Inflammatory macrophage treated with lipopolysaccharide for 1 hour (primary cell): Measurements from ENCODE around the gene ARL8B.

Experiments
- DNase-seq, 2 donors: peaks; one replicate each; pipeline ENCODE4 v3.0.0-alpha.2; 2020 to 2022

ARL8B gene

DNA sequence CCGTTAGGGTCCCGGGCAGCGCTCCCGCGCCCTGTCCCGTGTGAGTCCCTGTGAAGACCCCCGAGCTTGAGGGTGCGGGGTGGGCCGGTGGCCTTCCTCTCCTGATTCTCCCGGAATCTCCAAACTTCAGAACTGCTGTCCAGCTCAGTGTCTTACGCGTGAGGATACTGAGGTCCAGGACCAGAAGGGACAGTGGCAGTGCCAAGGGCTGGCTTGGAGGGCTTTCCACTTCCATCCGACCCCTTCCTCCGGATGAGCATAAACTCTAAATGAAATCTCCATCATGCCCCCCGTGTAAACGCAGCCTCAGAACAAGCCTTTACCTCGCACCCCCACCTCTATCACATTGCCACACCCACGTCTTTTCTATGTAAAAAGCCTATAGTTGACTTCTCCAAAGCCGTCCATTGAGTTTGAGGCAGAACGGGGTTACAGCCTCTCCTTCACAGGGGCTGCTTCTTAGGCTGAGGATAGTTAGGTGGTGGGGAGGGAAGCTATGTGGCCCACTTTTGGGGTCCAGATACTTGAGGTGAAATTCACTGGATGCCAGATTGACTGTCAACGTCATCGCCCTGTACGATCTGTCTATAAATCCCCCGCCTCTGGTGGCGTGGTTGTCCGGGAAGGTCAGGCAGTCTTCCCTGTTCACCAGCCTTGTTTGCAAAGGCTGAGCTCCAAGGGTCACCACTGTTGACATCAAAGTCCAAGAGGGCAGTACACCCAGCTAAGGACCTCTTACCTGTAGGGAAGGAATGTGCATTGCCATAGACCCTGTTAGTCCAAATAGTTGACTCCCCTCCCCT is 66.5 kb downstream of the ARL8B start:
- DNase-seq = peak; percentile 62 to 75

DNA sequence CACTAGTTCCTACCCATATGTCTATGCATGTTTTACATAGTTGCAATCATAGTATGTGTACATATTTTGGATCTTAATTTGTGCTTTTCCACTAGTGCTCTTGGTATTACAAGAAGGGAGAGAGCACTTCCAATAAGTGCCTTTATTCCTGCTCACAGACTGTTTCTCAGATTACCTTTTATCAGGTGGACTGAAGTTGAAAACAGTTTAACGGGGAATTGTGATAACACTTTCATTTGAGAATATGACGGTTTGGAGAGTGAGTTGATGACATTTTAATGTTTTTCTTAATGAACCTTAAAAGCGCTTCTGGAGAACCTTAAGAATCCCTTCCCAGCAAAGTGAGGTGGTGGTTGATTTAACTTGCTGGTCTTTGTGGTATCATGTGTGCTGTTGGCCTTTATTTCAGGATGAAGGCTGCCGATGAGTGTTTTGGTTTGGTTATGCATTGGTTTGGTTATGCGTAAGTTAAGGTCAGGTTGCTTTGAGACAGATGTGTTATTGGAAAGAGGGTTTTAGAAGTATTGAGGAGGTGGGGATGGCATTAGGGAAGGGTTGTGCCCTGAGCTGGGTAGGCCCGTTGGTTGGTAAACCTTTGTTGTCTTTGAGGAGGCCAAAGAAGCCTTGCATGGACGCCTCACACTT is 68.2 kb downstream of the ARL8B start:
- no peak for DNase-seq

DNA sequence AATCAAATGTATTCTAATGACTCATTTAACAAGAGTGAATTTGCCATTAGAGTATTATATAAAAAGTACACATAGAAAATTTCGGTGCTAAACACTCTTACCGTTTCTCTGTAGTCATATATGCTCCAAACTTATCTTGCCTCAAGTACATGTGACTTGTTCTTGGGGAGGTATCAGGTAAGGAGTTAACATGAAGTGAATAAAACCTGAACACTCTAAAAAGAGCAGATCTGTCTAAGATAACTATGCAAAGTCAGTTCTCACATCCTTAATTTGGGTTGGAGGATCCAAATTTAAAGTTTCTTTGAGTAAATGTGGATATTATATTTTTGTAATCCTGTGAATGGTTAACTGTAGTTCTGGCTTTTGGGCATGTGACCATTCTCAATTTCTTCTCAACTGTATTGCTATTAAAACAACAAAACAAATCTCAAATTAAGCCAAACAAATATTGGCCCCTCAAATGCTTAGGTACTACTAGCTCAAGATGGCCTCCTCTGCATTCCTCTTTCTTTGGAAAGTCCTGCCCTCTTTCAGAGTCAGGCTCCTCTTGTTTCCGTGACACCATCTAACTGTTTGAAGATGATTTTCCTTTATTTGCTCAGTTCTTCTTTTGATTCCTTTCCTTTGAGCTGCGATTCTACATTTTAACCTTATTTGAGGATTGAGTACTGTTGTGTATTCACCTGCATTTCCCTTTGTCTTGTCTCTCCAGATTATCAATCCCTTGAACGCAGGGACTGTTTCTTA is 69.6 kb downstream of the ARL8B start:
- DNase-seq = no peak

DNA sequence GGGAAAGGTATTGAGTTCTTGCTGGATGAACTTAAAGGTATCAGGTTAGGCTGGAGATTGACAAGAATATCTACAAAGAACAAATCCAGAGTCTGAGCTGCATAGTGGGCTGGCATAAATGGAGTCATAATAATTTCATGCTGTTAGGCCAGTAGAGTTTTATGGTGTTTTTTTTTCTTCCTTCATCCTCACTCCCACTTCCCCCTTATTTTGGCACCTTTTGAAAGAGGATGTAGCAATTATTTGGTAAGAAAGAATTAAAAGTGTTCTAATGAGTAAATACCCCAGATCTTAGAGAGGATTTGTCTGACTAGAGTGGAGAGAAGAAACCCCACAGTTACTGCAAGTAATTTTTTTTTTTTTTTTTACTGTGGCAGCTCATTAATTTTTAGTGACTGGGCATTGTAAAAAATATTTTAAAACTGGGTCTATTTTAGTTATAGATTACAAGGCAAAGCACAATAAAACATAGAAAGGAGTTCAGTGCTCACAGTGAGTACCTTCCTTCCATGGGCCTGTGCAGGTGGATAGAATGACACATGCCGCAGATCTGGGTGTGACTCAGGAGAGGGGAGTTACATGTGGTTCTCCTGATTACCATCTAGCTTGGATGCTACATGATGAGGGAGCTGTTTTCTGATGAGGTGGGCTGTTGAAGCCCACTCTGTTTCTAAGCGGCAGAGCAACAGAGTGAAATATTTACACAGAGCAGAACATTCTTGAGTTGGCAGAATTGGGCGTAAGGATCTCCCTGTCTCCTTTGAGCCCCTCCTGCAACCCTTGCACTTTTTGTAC is 70.7 kb downstream of the ARL8B start:
- no peak for DNase-seq

DNA sequence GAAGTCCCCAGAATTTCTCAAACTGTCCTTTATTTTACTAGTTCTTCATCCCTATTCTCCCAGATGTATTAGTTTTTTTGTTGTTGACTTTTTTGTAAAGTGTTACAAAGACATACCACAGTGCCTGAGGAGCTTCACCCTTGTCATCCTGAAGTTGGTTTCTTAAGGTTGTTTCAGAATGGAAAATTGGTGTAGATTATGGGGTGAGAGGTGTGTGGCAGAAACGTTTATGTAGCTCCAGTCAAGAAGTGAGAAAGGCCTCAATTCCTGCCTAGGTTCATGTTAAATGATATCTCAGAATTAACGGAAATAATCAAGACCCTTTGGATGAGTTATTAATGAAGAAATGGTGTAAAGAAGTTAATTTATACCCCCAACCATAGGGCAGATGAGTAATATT is 72.2 kb downstream of the ARL8B start:
- no peak for DNase-seq

DNA sequence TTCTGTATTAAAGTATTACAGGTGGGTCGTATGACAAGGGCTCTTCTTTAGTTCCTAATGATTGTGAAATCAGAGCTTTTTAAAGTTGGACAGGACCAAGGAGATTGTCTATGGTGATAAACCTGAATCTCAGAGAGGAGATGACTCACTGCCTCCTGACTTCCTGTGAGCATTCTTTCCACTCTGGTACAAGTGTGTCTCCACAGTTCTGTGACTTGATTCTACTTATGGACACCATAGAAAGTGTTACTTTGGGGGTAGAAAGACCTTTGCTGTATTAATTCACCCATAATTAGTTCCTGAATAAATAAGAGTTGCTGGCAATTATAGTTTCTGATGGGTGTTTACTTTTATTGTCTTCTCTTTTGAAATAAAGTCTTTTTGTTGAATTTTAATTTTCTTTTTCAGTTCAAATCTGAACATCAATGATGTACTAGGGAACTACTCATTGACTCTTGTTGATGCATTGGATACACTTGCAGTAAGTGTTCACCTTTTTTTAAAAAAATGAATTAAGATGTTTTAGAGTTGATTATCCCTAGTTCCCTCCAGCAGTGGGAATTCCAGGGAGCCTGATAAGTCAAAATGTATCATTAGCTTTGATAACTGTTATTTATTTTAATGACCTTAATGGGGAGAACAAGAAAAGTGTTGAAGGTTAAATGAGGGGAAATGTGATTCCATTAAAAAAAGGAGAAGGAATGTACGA is 72.9 kb downstream of the ARL8B start:
- DNase-seq = peak; percentile 59 to 81

DNA sequence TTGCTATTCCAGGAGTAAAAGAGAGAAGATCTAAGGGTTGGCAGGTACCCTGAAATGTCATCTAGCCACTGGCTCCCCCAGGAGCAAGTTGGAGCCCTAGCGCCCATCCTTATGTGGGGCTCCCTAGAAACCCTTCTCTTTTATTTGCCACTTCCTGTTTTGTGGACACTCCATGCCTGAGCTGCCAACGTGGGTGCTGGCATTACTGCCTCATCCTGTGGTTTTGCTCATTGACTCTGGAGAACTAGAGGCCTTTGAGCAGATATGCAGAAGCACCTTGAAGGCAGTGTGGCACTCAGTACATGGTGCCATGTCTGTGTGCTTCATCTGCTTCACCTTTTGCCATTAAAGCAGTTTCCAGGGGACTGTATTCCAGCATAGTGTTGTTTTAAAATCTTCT is 73.5 kb downstream of the ARL8B start:
- DNase-seq = peak; percentile 75 to 91

DNA sequence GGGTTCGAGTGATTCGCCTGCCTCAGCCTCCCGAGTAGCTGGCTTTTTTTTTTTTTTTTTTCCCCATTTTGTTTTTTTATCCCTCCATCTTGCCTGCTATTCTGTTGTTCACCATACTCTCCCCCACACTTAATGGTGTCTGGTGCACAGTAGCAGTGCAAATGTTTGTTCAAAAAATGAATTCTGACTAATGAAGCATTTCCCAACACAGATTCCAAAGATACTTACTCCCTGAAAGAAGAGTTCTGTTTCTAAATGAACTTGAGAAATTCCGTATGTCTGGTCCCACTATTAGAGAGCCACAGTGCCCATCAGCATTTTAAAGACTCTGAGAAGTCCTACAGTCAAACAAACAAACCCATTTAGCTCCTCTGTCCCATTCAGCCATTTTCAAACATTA is 74.9 kb downstream of the ARL8B start:
- no peak for DNase-seq

DNA sequence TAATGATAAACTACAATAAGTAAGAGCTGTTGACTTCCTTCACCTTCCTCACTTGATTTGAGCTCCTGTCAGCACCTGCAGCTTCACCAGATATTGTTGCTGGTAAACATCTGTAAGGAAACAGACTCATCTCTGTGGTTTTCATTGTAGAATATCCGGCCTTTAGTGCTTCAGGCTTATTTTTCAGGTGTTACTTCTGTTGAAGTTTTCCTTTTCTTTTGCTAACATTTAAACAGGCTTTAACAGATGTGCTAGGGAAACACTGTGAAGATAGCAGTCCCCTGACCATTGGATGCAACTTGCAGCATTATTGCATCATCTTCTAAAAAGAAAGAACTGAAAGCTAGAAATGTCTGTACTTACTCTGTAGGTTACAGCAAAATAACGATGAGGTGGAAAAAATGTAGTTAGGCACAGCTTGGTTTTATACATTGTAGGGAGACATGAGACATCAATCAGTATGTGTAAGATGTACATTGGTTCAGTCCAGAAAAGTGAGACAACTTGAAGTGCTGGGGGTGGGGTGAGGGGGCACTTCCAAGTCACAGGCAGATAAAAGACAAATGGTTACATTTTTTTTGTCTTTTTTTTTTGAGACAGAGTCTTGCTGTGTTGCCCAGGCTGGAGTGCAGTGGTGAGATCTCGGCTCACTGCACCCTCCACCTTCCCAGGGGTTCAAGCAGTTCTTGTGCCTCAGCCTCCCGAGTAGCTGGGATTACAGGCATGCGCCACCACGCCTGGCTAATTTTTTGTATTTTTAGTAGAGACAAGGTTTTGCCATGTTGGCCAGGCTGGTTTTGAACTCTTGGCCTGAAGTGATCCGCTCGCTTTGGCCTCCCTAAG is 75.6 kb downstream of the ARL8B start:
- DNase-seq = peak; percentile 78 to 80

DNA sequence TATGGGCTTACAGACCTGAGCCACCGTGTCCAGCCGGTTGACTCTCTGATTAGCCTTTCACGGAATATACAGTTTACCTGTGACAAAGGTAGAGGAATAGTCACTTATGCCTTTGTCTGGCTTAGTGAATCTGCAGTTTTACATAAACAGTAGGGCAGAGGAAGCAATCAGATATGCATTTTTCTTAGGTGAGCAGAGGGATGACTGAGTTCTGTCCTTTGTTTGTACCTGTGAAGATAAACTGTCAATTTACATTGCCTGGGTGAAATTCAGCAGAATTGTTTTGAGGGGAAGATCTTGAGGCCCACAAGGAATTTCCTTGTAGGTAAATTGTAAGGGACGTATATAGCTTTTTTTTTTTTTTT is 76.2 kb downstream of the ARL8B start:
- no peak for DNase-seq

DNA sequence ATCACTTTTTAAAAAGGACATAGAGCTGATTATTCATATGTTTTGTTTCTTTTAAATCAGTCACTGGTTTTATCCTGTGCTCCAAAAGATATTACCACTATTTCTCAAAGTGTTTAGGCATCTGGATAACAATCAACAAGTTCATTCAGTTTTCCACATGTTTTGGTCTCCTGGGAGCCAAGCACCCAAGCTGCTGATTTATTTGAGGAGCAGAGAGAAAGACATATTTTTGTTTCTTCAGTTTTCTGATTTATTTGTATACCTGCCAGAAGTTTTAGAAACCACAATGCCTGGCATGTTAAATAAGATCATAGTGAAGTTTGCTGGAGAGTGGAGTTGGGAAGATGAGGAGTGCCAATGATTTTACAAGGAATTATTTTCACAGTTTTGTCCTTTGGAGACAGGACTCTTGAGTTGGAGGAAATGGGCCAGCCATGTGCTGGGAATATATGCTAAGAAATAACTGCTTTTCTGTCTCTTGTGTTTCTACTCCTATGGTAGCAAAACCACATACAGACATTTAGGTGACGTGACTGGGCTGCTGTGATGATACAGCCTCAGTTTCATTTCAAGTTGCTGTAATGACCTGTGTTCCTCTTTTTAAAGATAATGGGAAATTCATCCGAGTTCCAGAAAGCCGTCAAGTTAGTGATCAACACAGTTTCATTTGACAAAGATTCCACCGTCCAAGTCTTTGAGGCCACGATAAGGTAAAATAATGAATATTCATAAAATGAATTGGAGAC is 77.1 kb downstream of the ARL8B start:
- peak; percentile 81 to 83 for DNase-seq

DNA sequence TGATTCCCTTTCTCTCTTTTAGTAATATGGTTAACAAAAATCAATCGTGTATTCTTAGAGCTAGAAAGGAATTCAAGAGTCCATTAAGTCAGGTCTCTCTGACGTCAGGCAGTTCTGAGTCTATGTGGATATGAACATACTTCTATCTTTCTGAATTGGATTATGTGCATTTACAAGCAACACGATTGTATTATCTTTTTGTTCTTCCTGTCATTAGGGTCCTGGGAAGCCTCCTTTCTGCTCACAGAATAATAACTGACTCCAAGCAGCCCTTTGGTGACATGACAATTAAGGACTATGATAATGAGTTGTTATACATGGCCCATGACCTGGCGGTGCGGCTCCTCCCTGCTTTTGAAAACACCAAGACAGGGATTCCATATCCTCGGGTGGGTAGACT is 79.4 kb downstream of the ARL8B start:
- DNase-seq = no peak

DNA sequence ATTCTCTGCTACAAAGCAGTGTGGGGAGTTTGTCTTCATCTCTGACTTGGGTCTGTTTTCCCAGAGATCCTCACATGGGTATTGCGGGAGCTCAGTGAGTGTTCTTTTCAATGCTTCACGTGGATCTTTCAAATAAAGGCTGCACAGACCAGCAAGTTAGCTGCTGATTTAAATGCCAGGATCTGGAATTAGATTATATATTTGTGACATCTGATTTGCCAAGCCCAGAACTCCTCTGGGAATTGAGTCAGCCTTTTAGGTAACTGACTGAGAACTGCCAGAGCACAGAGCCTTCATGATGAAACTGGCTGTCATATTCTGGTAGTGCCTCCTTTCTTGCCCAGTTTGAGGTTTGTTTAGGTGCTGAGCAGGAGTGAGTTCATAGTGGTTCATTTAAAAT is 80.1 kb downstream of the ARL8B start:
- DNase-seq = no peak

DNA sequence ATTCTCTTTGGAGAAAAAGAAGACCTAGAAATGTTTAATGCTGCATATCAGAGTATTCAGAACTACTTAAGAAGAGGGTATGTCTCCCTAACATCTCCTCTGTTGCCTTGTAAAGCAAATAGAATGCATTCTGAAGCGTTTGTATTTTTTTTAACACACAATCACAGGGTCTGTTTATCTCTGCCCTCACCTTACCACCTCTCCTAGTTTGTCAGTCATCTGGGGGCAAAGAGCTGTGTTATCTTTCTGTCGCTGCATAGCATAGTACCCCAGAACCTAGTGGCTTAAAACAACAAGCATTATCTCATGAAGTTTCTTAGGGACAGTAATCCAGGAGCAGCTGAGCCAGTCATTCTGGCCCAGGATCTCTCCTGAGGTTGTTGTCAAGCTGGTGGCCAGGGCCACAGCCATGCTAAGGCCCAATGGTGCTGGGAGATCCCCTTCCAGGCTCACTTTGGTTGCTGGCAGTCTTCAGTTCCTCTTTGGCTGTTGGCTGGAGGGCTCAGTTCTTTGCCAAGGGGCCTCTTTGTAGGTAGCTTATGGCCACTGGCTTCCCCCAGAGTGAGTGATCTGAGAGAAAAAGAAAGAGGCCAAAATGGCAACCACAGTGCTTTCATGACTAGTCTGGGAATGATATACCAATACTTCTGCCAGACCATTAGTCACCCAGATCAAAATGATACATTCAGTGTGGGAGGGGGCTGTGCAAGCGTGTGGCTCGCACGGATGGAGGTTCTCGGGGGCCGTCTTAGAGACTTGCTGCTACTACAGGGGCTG is 83.3 kb downstream of the ARL8B start:
- no peak for DNase-seq

DNA sequence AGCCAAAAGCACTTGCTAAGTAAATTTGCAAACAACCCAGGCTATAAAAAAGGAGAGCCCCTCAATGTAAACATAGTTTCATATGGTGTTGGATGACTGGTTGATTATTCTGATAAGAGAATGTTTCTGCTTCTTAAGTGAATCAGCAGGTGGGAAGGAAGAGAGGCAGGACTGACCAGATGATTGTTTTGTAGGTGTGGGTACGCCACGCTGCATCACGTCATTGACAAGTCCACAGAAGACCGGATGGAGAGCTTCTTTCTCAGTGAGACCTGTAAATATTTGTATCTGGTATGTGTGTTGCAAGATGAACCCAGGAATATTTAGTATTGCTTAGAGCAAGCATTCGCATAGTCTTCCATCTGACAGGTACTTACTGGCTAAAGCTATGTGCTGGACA is 88.8 kb downstream of the ARL8B start:
- DNase-seq = no peak

DNA sequence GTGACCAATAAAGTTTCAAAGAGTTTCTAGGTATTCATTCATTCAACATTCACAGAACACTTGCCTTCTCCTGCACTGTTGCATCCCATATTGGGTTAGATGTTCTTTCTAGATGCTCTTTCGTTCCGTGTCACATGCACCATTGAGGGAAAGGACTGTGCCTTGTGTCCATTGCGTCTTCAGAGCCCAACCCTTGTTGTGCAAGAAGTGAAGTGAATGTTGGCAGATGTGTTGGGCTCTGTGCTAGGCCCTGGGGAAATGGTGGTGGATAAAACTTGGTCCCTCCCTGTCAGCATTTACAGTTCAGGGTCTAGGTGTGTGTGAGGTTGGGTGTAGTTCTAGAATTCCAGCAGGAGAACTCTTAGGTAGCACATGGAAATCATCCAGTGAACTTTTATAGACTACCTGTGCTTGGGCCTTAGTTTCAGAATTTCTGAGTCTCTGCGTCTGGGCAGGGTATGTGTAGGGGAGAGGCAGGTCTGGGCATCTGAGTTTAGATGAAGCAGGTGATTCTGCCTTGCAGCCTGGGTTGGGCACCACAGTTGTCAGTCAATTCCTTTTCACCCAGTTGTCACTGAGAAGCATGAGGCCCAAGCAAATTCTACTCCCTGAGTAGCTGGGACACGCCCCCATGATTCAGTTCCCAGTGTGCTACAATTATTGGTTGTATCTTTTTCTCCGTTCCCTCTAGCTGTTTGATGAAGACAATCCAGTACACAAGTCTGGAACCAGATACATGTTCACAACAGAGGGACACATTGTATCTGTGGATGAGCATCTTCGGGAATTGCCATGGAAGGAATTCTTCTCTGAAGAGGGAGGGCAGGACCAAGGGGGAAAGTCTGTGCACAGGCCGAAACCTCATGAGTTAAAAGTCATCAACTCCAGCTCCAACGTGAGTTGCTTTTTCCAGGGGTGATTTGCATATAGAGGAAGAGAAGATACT is 90.8 kb downstream of the ARL8B start:
- no peak for DNase-seq

DNA sequence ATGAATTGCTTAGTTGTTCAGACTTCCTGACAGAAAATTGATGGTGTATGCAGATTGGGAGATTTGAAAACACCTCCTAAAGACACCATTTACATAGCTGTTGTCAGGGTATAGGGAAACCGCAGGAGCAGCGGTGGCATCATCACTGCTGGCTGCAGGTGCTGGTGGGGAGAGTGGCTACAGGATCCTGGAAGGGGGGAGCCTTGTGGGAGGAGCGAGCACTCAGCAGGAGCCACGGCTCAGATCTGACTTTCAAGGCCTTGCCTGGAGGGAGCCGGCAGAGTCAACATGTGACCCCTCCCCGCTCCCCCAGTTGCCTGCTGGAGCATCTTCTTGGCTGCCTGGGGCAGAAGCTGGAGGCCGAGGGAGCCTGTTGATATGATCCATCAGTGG is 91.5 kb downstream of the ARL8B start:
- no peak for DNase-seq

DNA sequence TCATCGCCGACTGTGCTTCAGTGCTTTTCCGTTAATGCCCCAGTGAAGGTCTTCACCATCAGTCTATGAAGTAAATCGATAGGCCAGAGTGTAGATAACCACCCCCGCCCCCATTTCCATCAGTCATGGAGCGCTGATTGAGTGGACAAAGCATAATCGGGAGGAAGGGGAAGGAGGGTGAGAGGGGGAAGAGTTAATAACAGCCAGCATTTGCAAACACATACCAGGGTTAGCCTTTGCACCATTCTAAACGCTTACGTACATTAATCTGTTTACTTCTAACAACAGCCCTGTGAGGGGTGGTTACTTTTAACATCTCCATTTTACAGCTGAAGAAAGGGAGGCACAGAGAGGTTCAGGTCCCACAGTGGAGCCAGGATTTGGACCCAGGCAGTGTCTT is 92.3 kb downstream of the ARL8B start:
- no peak for DNase-seq
